CD4-positive, alpha-beta T cell treated with Interleukin-15 for 4 hours (primary cell): ENCODE measurements around the gene FBXL20.
"Not testable (repeated sequence)": the region's sequence is repeated elsewhere in the genome, so short reads cannot be mapped to it uniquely, and the experiment has no call there.

Experiments used
- DNase-seq: peaks from one replicate; pipeline ENCODE4 v3.0.0-alpha.2; 2020; ENCODE audit warnings: low spot score

The FBXL20 gene

DNA sequence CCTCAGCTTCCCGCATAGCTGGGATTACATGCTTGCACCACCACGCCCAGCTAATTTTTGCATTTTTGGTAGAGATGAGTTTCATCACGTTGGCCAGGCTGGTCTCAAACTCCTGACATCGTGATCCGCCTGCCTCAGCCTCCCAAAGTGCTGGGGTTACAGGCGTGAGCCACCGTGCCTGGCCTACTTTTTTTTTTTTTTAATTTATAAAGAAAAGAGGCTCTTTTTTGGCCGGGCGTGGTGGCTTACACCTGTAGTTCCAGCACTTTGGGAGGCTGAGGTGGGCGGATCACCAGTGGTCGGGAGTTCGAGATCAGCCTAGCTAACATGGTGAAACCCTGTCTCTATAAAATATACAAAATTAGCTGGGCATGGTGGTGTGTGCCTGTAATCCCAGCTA is 151.3 kb downstream of the FBXL20 start:
- not testable (repeated sequence) for DNase-seq

DNA sequence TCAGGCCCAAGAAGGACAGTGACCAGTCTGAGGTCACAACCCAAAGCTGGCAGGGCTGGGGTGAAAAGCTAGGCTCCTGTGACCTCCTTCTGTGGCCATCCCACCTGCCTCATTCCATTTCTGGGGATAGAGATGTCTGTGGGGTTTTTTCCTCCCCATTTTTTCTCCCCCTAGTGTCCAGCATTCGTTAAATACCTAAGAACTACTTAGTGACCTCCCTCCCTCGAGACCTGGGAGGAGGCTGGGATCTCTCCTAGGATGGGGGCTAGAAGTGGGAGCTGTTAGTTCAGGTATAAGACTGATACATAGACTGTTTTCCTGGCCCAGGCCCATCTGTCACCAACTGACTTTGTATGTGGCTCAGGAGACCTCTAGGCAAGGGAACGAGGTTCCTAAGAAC is 155.2 kb downstream of the FBXL20 start:
- no peak for DNase-seq

DNA sequence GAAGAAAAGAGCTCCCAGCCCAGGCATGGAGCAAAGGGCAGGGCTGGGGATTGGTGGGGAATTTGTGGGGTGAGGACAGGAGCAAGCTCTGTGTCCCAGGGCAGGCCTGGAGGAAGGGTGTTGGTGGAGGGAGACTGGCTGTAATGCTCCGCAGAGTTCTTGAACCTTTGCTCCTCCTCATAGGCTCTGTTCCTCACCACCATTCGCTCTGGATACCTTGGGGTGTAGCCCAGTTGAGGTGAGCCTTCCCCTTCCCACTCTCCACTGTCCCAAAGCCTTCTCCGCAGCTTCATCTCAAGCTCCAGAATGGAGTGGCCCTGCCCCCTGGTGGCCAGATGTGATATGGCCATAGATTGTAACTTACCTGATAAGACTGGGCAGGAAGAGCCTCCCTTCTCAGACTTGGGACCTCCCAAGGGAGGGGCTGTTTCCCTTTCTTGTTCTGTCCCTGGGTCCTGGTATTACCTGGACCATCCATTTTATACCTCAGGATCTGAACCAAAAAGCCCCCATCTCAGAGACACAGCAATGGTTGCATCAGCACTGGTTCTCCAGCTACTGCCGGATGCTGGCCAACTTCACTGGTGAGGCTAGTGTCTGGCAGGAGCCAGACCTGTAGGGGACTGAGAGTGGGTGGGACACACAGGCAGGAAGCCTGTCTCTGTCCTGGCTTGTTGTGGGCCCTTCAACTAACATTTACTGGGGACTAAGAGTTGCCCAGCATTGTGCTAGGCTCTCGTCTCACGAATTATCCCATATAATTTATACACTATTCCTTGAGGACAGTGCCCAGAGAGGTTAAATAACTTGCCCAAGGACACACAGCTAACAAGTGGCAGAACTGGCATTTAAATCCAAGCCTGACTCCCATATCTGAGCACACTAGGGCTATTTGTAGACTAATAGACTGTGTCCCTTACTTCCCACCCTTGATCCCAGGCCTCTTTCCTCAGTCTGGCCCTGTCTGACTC is 156.5 kb downstream of the FBXL20 start:
- peak; percentile 85 for DNase-seq

DNA sequence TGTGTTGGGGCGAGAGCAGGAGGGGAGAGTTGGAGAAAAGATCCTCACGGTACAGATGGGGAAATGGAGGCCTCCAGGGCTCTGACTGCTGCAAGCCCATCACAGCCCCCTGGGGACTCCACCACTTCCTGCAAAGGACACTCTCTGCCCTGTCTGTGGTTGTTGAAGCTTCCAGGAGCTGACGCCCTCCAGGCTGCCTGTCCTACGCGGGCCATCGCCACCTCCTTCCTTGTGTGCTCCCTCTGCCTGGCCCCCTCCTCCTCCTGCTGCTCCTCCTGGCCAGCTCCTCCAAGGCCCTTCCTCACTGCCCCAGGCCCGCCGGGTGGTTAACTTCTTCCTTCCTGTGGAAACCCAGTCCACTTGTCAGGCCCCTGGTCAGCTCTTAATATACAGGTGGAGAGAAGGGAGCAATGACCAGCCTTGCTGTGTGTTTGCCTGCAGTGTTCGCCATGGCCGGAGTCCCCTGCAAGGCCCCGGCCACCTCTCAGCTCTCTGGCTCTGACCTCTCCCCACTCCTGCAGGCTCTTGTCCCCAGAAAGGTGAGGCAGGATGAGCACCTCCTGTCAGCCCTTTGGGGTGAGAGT is 157.3 kb downstream of the FBXL20 start:
- DNase-seq = no peak

DNA sequence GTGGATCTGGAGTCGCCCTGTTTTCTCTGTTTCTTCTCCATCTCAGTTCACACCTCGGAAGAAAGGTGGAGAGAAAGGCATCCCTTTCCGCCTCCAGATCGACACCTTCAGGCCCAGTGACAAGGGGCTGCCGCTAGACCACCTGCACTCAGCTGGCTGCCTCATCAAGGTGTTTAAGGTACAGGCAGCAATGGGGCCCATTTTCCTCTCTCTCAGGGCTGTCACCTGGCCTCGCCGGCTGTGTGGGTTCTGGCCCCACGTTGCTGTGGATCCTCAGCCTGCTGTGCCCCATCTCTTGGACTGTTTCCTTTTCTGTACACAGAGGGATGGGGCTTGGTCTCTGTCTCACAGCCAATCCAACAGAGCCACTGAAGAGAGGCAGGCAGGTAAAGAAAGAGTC is 158.3 kb downstream of the FBXL20 start:
- DNase-seq = no peak

DNA sequence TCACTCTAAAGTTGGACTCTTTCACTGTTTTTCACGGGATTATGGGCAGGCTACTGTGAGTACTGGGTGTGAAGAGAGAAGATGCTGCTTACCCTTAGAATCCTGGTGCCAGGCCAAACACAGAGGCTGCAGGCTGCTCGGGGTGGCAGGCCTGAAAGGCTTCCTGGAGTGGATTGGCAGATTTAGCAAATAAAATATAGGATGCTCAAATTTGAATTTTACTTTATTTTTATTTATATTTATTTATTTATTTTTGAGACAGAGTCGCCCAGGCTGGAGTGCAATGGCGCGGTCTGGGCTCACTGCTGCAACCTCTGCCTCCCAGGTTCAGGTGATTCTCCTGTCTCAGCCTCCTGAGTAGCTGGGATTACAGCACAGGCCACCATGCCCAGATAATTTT is 160.8 kb downstream of the FBXL20 start:
- DNase-seq = no peak

DNA sequence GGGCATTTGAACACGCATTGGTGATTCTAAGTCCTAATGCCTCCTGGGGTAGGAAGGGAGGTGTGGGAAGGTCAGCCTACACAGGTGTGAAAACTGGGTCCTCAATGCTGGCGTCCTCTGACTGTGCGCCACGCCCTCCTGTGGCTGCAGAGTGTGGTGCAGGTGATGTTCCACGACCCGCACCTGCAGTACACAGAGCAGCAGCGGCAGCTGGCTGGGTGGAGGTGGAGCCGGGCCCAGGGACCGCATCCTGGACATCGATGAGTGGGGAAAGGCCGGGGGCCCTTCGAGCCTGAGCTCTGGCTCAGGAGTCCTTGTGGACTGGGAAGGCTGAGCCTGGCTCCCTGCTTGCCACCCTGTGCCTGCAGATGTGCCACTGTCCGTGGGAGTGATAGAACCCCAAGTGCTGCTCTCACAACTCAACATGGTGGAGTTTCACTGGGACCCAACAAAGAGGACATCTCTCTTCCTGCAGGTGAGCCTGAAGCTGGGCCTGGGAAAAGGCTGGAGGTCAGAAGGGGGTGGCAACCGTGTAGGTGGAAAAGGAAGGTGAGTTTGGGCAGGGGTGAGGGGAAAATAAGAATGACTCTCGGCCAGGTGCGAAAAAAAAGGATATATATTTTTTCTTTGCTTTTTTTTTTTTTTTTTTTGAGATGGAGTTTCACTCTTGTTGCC is 161.6 kb downstream of the FBXL20 start:
- DNase-seq = peak; percentile 69

DNA sequence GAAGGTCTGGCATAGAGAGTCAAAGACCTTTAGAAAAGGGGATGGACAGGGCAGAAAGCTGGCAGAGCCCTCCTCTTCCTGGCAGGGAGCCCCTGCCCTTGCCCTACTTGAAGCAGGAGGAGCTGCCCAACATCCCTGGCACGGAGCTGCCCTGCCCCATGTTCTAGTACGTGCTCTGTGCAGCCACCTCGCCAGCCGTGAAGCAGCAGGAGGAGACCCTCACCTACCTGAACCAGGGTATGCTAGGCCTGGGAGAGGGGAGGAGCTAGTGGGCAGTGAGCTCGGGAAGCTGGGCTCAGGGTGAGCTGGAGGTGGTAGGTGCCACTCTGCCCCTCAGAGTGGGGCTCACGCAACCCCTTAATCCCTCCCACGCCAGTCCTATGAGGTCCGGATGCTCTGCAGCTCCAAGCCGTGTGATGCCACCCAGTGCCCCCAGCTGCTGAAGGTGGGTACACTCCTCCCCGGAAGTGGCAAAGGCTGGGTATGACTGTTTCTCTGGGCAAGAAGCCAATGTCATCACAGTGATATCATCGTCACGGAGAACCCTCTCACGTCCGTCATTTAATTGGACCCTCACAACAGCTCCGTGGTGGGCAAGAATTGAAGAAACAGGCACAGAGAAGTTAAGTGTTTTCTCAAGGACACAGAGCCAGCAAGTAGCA is 163.0 kb downstream of the FBXL20 start:
- peak; percentile 90 for DNase-seq

DNA sequence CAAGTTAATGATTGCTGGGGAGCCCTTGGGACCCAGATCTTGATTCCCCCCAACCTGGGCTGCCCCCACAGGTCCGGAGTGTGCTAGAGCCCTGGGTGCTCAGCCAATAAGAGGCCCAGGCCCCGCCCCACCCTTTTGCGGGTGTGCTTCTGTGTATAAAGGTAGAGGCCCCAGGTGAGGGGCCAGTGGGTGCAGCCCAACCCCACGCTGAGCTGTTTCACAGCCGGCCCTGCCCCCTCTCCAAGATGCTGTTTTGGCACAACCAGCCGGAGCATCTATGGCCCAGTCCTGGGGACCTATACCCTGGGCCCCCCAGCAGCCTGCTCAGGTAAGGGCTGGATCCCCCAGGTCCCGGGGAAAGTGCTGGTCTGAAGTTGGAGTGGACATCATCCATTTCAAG is 163.8 kb downstream of the FBXL20 start:
- no peak for DNase-seq

DNA sequence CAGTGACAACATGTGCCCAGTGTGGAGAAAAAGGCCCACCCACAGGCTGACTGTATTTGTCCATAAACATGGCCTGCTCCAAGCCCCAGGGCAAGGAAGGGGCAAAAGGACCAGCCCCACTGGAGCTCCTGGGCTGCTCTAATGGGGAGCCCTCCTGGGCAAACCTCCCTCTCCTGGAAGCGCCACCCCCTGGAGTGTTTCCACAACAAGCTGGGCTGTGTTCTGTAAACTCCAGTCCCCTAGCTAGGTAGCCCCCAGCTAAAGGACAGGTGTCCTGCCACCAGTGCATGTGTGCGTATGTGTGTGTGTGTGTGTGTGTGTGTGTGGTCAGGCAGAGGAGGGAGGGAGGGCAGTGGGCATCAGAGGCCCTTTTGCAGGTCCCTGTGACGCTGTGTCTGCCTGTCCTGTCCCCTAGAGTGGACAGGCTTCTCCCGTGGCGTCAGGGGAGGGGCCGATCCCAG is 164.4 kb downstream of the FBXL20 start:
- DNase-seq = no peak

DNA sequence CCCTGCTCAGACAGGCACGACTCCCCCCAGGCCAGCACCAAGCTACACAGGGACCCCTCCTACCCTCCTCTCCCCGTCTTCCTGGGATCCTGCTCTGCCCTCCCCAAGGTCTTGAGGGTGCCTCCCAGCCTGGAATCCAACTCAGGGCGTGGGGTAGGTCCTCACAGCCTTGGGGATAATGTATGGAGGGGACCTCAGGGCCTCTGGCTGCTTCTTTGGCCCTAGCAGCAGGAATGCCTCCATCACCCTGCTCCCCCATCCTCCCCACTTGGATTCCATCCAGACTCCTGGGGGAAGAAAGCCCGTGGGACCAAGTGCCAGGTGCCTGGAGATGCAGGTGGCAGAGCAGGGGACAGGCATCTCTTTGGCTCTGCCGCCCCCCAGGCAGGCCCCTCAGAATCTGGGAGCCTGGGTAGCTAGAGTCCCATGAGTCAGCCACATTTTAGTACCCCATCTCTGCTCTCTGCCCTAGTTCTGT is 164.9 kb downstream of the FBXL20 start:
- DNase-seq = no peak

DNA sequence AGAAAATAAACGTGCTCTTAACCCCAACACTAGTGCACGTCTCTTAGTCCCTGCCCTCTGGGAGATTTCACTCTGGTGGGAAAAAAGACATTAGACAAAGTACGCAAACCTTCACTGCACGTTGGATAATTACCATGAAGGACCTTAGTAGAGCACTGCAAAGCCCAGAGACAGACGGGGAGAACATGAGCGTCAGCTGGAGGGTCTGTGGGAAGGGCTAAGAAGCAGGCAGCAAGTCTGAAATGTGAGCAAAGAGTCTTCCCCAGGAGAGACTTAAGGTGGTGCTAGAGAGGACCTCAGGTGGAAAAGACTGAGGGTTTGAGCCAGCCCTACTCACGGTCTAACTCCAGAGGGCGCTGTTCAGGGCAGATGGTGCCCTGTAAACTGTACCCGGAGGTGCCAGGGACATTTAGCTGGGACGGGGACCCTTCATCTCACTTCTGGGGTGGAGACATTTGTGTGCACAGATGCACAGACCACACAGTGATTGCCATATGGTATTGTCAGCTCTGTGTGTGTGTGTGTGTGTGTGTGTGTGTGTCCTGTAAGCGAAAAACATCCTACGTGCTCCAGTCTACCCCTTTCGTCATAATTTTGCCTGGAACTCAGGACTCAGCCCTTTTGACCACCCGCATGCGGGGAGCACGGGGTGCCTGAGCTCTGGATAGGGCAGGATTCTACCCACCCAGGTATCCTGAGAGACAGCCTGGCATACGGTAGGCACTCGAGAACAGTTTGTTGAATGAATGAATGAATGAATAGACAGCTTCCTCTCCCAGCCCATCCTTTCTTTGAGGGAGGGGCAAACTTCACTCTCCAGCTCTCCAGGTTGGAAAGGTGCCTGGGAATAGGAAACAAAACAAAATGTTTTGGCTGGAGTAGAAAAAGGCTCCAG is 165.6 kb downstream of the FBXL20 start:
- peak; percentile 60 for DNase-seq

DNA sequence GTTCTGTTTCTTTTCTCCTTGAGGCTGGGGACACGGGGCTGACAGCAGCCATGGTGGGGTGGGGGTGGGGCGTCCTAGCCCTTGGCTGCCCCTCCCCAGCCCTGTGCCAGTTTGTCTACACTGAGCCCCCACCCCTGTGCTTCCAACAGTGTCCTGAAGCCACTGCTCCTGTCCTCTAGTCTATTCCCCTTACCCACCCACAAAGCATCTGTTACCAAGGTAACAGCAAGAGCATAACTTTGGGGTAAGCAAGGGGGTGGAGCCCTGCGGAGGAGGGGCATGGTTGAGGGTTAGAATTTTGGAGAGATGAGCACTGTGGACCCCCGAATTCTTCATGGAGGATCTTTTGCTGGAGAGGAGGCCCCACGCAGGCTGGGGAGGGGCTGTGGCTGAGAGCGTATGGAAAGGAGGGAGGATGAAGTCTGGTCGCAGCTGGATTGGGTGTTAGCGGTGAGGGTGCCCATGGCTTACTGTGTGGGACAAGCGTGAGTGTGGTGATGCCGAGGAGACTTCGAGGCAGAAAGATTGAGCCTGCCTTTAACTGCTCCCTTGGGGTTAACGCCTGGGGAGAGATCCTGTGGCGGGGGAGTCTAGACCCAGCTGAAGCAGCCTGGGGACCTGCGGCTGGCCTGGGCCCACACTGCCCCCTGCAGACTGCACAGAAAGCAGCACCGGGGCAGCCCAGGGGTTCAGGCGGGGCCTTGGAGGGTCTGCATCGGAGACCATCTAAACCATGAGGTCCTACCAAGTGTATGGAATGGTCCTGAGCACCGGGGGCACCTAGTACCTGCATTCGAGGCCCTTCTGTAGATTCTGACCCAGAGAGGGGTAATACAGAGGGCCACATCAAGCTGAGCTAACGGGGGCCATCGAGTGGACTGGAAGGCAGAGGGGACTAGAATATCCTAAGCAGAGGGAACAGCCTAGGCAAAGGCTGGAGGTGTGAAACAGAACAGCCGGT is 169.6 kb downstream of the FBXL20 start:
- peak; percentile 55 for DNase-seq

DNA sequence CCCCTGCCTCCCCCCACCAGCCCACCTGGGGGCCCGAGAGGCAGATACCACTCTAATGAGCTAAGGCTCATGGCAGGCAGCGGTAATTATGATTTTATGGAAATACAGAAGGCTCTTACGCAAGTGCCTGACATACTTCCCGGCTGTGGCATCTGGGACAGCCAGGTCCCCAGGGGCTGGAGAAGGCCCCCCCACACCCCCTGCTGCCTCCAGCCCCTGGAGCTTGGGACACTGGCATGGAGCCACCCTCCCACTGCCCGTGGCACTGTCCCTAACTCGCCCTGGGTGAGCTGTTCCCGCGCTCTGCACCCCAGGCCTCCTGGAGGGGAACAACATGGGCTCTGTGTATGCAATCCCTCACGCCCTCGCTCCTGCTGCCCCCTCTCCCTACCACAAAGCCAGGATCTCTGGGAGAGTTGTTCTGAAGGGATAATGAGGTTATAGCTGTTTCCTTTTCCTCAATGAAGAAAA is 170.3 kb downstream of the FBXL20 start:
- no peak for DNase-seq

DNA sequence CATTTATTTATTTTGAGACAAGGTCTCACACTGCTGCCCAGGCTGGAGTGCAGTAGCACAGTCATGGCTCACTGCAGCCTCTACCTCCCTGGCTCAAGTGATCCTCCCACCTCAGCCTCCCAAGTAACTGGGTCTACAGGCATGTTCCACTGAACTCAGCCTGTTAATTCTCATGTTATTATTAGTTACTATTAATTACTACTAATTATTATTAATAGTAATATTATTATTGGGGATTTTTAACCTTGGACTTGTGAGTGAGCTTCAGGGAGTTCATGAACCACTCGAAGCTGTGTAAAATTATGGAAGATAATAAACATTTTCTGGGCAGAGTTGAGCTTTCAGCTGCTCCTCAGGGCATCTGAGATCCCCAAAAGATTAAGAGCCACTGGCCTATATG is 171.1 kb downstream of the FBXL20 start:
- no peak for DNase-seq

DNA sequence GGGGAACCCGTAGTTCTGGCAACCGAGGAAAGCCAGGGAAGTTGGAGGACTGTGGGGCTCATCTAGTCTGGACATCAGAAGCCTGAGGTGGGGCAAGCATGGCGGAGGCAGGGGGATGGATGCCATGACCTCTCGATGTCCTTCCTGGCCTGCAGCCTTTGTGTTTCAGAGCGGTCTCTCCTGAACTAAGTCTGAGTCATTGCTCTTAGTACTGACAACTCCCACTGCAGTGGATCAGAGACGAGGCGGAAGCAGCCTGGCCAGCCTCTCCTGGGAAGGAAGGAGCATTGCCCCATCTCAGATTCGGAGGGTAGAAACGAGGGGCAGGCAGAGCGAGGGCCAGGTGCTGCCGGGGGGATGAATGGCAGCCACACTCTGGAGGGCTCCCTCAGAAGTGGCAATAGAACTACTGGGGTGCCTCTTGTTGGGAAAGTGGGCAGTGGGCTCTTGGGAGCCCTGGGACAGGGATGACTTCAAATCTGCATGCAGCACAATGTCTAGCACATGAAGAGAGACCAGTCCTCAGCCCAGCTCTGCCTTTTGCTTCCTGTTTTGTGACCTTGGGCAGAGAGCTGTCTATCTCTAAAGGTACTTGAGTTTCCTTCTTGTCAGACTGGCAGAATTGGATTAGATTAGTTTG is 172.0 kb downstream of the FBXL20 start:
- DNase-seq = no peak

DNA sequence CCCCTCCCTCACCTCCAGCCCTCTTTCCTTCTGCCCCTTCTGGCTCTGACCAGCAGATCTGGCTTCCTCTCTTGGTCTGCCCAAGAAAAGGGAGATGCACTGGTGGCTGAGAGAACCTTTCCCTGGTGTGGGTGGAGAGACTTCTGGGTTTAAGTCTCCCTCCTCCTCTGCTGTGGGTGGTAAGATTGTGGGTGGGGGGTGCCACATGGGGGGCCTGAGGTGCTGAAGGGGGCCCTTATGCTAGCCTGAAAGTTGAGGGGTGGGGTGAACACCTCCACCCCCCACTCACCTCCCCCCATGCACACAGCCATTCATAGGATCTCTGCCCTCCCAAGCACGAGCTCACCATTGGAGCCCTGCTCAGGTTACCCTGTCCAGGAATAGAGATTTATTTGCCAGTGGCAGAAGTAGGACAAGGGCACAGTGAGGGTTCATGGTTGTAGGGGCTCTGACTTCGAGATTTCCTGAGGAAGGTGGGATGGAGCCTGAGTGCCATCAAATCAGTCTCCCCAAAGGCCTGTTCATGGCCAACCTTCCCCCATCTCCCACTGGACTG is 174.0 kb downstream of the FBXL20 start:
- no peak for DNase-seq

DNA sequence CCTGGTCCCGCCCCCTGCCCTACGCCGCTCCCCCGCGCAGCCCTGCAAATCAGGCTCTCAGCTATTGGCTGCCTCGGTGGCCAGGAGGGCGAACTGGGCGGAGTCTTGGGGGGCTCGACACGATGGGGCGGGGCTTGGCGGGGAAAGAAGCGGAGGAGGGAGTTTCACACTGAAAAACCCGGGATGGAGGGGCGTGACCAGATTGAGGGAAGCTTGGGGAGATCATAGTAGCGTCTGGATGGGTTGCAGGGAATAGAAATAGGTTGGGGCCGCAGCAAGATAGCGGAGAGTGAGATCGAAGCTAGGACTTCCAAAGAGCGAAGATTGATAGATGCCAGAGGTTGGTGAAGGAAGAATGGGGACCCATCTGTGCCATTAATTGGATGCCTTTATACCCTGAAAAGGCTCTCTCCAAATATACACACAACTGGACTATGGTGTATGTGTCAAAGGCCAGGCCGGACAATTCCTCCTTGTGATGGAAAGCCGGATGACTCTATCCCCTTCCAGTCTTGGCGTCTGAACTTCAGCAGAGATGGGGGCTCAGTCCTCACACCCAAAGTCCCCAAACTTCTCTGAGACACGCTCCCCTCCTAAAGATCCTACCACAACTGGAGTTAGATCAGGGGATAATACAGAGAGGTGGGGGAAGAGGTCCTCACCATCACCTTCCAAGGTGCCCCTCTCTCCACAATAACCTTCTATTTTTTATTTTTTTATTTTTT is 175.3 kb downstream of the FBXL20 start:
- peak; percentile 36 for DNase-seq
